Measurements from ENCODE around the gene RAB7B.

The RAB7B gene

GRCh38 chr1:205975387-205975998 lies 27.7 kb downstream of the RAB7B start:
- in situ Hi-C loops (cut with MboI; ENCODE audit: low sequenced_read_pairs), result no loop called here

GRCh38 chr1:205974712-205975111 lies 28.5 kb downstream of the RAB7B start:
- in situ Hi-C loops (cut with MboI; ENCODE audit: low sequenced_read_pairs), result no loop called here

- in situ Hi-C loops (cut with MboI; ENCODE audit: low sequenced_read_pairs), result no loop called here
These were observed 29.6 kb downstream of the RAB7B start for GRCh38 chr1:205973377-205974232.

- in situ Hi-C loops (cut with MboI; ENCODE audit: low sequenced_read_pairs), result no loop called here
These were observed 30.6 kb downstream of the RAB7B start for GRCh38 chr1:205972491-205973168.

DNA sequence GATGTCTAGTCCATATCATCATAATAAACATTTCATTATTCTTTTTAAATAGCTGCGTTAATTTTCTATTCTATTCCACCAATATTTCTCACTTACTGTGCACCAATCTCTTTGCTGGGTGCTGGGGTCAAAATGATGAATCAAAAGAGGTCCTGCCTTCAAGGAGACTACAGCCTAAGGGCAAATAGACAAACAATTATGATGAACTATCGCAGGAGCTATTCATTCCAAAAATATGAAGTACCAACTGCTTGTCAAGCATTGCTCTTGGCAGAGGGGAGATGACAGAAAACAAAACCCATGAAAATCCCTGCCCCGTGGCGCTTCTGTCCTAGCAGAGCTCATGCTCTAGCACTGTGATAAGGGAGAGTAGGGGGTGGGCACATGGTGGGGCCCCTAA lies 31.1 kb downstream of the RAB7B start:
- in situ Hi-C loops (cut with MboI; ENCODE audit: low sequenced_read_pairs), result no loop called here

DNA sequence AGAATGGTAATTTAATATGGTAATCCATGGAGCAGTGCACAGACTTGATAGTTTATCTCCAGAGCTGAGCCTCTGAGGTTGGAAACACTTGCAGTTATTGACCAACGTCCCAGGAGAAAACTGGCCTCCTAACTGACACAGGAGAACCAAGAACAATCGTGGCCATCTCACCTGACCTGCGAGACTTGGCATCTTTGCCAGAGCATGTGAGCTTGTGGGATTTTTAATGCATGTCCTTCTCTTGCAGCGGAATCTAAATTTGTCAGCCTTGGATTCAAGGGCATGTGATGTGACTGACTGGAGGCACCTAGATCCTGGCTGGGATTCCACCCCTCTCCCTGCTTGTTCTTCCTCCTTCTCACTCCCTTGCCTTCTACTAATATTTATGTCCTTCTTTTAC lies 32.1 kb downstream of the RAB7B start:
- in situ Hi-C loops (cut with MboI; ENCODE audit: low sequenced_read_pairs), result no loop called here

- in situ Hi-C loops (cut with MboI; ENCODE audit: low sequenced_read_pairs), result no loop called here
These were observed 32.7 kb downstream of the RAB7B start for GRCh38 chr1:205970486-205970885.

GRCh38 chr1:205969229-205969628 lies 34.0 kb downstream of the RAB7B start:
- in situ Hi-C loops (cut with MboI; ENCODE audit: low sequenced_read_pairs), result no loop called here

GRCh38 chr1:205967554-205968335 lies 35.5 kb downstream of the RAB7B start:
- in situ Hi-C loops (cut with MboI; ENCODE audit: low sequenced_read_pairs), result no loop called here

- in situ Hi-C loops (cut with MboI; ENCODE audit: low sequenced_read_pairs), result no loop called here
These were observed 37.9 kb downstream of the RAB7B start for GRCh38 chr1:205965036-205965884.

DNA sequence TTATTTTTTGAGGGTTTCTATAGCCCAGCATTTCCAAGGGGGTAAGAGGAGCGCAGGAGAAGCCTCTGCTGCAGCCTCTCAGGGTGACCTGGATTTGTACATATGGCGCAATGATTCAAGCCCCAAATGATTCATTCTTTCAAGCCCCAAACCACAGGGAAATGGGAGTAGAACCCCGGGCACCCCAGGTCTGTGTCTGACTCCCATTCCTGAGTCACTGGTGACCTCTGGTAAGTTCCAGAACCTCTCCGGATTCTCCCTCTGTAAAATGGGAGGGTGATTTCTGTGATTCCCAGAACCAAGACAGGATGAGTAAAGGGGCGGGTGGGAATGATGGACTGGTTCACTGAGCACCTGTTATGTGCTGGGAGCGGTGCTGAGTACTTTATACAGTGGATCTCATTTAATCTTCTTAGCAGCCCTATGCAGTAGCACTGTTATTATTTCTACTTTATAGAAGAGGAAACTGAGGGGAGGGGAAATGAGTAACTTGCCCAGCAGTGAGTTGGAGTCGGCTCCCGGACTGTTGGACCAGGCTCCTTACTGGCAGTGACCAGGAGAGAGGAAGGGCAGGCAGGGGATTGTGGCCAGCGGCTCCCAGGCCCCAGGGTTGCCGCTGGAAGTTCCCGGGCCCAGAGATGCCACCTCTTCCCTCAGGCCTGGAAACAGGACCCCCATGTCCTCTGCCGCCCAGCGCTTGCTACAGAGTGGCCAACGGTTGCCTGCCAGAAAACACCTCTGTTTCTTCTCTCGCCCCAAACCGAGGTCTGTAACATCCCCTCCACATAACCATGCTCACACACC lies 39.6 kb downstream of the RAB7B start:
- in situ Hi-C loops (cut with MboI; ENCODE audit: low sequenced_read_pairs), result loop anchor here (5.0 kb wide), 1 partner anchor 36 kb away; no protein-coding TSS in a partner anchor

DNA sequence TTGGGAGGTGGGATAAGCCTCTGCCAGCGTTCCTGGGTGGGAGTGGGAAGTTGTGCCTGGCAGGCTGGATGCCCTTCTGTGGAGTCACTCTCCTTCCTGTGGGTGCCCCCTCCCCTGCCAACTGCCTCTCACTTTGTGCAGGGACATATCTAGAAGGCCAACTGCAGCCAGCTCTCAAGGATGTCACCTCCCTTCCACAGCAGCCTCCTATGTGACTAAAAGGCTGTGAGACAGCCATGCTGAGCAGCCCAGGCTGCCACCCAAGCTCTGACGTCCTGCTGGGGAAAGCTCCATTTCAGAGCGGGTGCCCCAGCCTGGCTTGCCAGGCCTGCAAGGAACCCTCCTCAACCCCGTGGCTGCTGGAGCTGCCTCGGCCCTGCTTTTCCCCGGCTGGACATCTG lies 40.4 kb downstream of the RAB7B start:
- in situ Hi-C loops (cut with MboI; ENCODE audit: low sequenced_read_pairs), result loop anchor here (5.0 kb wide), 1 partner anchor 36 kb away; no protein-coding TSS in a partner anchor

- in situ Hi-C loops (cut with MboI; ENCODE audit: low sequenced_read_pairs), result loop anchor here (5.0 kb wide), 1 partner anchor 35 kb away; no protein-coding TSS in a partner anchor
These were observed 41.0 kb downstream of the RAB7B start for GRCh38 chr1:205961991-205962820.

- in situ Hi-C loops (cut with MboI; ENCODE audit: low sequenced_read_pairs), result loop anchor here (5.0 kb wide), 1 partner anchor 34 kb away; no protein-coding TSS in a partner anchor
These were observed 41.8 kb downstream of the RAB7B start for GRCh38 chr1:205961405-205961804.

- in situ Hi-C loops (cut with MboI; ENCODE audit: low sequenced_read_pairs), result loop anchor here (5.0 kb wide), 1 partner anchor 32 kb away; no protein-coding TSS in a partner anchor
These were observed 43.4 kb downstream of the RAB7B start for GRCh38 chr1:205959789-205960188.

DNA sequence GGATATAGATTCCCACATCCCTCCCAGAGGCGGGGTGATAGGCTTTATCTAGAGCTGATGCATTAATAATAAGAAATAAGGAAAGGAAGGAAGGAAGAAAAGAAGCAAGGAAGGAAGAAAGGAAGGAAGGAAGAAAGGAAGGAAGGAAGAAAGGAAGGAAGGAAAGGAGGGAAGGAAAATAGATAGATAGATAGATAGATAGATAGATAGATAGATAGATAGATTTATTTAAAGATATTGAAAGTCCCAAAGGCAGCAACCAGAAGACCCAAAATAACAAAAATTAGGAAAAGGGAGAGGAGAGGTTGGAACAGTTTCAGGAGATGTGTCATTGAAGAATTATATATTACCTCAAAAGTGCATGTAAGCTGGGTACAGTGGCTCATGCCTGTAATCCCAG lies 47.7 kb downstream of the RAB7B start:
- in situ Hi-C loops (cut with MboI; ENCODE audit: low sequenced_read_pairs), result no loop called here

GRCh38 chr1:205954819-205955404 lies 48.3 kb downstream of the RAB7B start:
- in situ Hi-C loops (cut with MboI; ENCODE audit: low sequenced_read_pairs), result no loop called here

GRCh38 chr1:205951746-205952145 lies 51.4 kb downstream of the RAB7B start:
- in situ Hi-C loops (cut with MboI; ENCODE audit: low sequenced_read_pairs), result no loop called here

Data from HL-60/S4 (cell line).